ENCODE measurements around the gene LDLRAP1.

The LDLRAP1 gene

DNA sequence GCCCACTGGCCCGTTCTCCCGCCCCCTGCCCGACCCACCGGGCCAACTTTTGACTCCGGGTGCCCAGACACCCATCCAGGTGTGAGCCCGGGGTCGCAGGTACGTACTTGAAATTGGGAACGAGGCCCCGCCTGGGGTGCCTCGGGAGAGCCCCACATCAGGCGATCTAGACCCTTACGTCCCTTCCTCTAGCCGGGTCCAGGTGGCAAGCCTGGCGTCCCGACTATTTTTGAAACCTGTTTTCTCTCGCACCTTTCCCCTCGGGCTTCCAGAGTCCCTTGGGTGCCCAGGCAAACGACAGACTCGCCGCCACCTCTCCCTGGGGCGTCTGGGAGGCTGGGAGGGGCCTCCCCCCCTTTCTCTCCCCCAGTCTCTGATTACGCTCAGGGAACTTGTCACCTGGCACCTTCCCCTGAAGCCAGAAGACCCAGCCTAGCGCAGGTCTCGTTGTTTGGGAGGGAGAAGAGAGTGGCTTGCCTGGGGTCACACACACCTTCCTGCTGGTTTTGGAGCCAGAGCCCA lies 898 bp downstream of the LDLRAP1 start:
- DNase-seq (ENCODE audit: low read depth), result no peak

- DNase-seq (ENCODE audit: low read depth), result no peak
Observed at GRCh38 chr1:25544819-25545218, 1.4 kb downstream of the LDLRAP1 start.

GRCh38 chr1:25545767-25546166 lies 2.4 kb downstream of the LDLRAP1 start:
- DNase-seq (ENCODE audit: low read depth), result no peak

GRCh38 chr1:25546193-25546592 lies 2.8 kb downstream of the LDLRAP1 start:
- DNase-seq (ENCODE audit: low read depth), result no peak

- DNase-seq (ENCODE audit: low read depth), result no peak
Observed at GRCh38 chr1:25548601-25549000, 5.2 kb downstream of the LDLRAP1 start.

DNA sequence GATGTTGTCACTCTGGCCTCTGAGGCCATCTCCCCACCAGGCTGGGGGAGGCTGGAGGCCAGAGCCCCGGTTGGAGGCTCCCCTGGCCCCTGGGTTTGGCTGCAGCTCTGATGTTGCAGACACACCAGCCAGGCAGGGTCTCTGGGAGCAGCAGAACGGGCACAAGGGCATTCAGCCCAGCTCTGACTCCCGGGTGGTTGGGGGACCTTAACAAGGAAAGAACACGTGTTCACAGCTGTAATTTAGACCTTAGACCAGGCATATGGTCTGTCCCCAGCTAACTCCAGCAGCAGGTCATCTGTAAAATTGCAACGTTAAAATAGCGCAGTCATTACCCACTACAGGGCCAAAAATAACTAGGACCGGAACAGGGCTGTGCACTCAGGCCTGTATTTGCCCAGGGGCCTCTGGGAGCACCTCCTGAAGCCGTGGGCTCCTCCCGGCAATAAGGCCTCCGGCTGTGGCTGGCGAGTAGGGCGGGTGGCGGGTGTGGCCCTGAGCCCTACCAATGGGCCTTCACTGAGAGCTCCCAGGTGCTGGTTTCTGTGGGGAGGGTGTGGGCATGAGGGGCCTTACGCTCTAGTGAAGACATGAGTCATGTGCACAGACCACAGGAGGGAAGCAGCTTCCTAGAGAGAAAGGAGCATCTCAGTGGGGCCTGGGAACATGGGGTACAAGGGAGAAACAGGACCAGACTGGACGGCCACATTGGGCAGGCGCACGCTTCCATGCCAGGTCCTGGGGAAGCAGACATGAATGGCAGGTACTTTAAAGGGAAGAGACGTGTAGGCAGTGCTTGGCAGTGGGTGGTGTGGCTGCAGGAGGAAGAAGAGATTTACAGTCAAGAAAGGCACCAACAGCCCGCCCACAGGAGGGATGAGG lies 6.1 kb downstream of the LDLRAP1 start:
- DNase-seq (ENCODE audit: low read depth), result peak; percentile 50

- no peak for DNase-seq (ENCODE audit: low read depth)
Observed at GRCh38 chr1:25550155-25550506, 6.7 kb downstream of the LDLRAP1 start.

- DNase-seq (ENCODE audit: low read depth), result no peak
Observed at GRCh38 chr1:25550683-25551310, 7.4 kb downstream of the LDLRAP1 start.

GRCh38 chr1:25553749-25554429 lies 10.5 kb downstream of the LDLRAP1 start:
- DNase-seq (ENCODE audit: low read depth), result no peak

DNA sequence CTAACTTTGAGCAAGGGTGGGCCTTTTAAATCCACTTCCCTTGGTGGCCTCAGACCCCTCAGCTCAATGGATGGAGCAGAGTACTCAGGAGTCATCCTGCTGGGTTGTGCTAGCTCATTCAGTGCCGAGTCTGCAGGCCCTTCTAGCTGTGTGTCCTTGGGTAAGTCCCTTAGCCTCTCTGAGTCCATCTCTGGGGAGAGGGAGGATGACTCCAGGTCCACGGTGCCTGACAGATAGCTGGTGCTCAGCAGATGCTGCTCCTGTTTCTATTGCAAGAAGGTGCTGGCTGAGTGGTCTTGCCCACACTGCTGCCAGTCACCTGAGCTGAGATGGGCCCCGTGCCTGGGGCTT lies 11.0 kb downstream of the LDLRAP1 start:
- no peak for DNase-seq (ENCODE audit: low read depth)

GRCh38 chr1:25554886-25555752 lies 11.7 kb downstream of the LDLRAP1 start:
- DNase-seq (ENCODE audit: low read depth), result no peak

- DNase-seq (ENCODE audit: low read depth), result no peak
Observed at GRCh38 chr1:25555753-25556092, 12.3 kb downstream of the LDLRAP1 start.

DNA sequence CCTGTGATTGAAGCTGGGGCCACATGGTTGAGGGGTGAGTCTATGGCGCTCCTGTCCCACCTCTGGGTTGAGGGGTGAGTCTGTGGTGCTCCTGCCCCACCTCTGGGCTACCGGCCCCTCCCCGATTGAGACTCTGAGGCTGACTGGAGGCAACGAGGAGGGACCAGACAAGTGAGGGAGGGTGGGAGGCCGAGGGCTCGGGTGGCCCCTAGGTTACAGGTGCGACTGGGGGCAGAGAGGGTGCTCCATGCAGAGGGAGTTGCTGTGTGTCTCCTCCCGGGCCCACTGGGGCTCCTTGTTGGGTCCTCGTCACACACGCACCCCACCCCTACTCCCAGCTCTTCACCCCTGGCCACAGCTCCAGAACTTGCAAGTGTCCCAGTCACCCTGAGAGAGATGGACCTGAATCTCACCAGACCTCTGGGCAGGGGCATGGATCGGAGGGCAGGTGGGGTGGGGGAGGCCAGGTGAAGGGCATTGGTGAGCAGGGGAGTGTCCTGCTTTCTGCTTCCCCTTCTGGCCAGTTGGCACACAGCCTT lies 12.8 kb downstream of the LDLRAP1 start:
- DNase-seq (ENCODE audit: low read depth), result no peak

DNA sequence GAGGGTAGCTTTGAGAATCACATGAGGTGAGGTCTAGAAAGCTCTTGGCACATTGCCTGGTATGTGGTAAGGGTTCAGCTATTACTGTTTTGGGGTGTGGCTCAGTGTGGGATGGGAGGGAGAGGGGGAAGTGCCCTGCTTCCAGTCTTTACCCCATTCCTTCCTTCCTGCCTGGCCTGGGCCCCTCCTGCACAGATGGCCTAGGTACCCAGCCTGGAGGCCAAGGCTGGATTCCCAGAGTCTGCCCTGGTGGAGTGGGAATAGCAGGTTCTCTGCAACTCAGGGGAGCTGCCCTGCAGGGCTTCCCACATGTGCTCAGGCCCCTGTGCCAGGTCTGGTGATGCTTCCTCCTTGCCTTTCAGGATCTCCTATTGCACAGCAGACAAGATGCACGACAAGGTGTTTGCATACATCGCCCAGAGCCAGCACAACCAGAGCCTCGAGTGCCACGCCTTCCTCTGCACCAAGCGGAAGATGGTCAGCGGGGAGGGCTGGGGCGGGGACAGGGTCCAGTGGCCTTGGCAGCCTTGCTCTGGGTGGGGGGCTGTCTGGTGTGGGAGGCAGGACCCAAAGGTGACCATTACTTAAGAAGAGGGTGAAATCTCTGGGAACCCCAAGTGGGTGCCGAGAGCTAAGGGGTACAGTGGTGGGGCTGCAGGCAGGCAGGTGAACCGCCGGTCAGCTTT lies 13.5 kb downstream of the LDLRAP1 start:
- no peak for DNase-seq (ENCODE audit: low read depth)

DNA sequence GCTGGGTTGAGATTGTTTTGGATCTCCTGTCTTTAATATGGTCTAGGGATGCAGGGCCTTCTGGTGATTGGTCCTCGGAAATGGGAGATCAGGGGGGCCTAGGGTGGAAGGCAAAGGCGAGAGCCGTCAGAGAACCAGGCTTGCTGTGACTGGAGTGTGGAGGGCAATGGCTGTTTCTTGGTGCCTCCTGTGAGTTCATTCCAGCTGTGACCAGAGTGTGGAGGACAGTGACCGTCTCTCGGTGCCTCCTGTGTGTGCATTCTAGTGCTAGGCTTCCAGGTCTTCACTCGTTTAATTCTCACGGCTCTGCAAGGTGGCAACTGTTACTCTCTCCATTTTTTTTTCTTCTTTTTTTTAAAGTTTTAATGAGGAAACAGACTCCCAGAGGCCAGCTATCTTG lies 14.1 kb downstream of the LDLRAP1 start:
- DNase-seq (ENCODE audit: low read depth), result no peak

- DNase-seq (ENCODE audit: low read depth), result no peak
Observed at GRCh38 chr1:25559031-25559430, 15.6 kb downstream of the LDLRAP1 start.

- no peak for DNase-seq (ENCODE audit: low read depth)
Observed at GRCh38 chr1:25560001-25560400, 16.6 kb downstream of the LDLRAP1 start.

GRCh38 chr1:25560788-25561187 lies 17.4 kb downstream of the LDLRAP1 start:
- DNase-seq (ENCODE audit: low read depth), result no peak

DNA sequence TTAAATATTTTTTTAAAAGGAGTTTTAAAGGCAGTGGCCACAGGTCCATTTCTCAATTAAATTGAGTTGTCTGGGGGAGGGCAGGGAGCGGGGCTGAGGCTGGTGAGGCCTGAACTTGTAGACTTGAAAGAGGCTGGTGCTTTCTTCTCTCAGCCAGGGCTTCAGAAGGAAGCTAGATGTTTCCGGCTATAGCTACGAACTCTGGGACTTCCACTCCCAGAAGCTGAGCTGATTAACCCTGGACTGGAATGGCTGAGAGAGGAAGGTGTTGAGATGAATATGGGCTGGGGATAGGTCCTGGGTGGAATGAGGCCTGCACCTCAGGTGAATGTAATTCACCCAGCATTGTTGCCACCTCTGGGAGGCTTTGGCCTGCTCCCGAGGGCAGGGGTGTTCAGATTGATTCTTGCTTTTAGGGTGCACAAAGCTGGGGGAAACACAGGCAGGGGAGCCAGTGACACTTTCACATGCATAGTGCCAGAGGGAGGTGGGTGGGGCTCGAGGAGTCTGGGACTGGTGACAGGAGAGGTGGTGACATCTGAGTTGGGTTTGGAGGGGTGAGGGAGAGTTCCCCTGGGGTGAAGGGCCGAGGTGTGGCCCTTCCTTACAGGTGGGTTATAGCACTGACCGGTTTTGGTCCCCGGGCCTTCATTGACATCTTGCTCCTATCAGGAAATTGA lies 18.2 kb downstream of the LDLRAP1 start:
- no peak for DNase-seq (ENCODE audit: low read depth)

GRCh38 chr1:25562101-25562927 lies 18.9 kb downstream of the LDLRAP1 start:
- DNase-seq (ENCODE audit: low read depth), result peak; percentile 44

Measured in stimulated activated CD8-positive, alpha-beta memory T cell treated with anti-CD3 and anti-CD28 coated beads, Interleukin-12 subunit alpha, Interleukin-12 subunit beta, amount 100 ng/mL, for 4 hours (primary cell).